CD4-positive, alpha-beta T cell treated with Interleukin-4 for 4 hours (primary cell): Measurements from ENCODE around the gene ZBTB8B.

Experiments used
- DNase-seq: peaks from one replicate; pipeline ENCODE4 v3.0.0-alpha.2; 2020

The ZBTB8B gene

DNA sequence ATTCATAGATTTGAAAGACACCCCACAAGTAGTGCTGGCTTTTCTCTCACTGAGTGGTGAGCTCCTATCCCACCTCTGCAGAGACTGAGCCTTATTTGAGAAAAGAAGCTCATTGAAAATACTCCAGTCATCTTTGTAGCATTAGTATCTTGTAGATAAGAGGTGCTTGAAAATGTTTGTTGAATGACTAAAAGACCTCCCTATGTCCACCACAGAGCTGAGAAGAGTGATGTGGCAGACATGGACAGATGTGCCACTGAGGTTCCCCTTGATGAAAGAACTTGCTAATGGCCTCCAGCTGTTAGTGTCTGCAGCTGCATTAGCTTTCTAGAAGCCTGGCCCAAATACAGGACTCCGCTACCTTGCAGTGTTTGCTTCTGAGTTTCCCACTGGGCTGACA lies 45.1 kb downstream of the ZBTB8B start:
- no peak for DNase-seq
